ENCODE data around the gene CST3.

DNA sequence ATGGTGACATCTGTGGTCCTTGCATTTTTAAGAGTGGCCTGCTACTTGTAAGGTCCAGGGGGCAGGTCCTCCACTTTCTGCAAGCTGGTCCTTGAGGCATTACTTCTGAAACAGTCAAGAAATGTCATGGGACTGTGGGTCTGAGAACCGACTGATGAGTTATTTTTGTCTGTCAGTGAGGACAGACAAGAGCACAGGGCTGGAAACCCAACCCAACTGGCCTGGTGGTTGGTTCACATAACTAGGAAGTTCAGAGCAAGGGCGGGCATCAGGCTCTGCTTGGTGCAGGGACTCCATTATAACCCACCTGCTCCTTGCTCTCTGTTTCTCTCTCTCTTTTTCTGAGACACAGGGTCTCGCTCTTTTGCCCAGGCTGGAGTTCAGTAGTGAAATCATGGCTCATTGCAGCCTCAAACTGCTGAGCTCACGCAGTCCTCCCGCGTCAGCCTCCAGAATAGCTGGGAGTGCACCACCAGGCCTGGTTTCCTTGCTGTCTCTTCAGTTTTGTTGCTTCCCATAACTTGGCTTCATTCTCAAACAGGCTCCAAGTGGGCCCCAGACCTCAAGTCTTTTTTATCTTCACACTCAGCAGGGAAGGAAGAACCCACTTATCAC, 9.2 kb downstream of the CST3 start:
- no peak for TF ChIP-seq KLF8 (tag by site-specific recombination; IDR thresholded peaks at IDR 0.05)
- TF ChIP-seq ZNF175 (tag by site-specific recombination; IDR thresholded peaks at IDR 0.05), result no peak
- no peak for TF ChIP-seq ZNF501 (tag by site-specific recombination; IDR thresholded peaks at IDR 0.05)
- TF ChIP-seq, protein P1, sequence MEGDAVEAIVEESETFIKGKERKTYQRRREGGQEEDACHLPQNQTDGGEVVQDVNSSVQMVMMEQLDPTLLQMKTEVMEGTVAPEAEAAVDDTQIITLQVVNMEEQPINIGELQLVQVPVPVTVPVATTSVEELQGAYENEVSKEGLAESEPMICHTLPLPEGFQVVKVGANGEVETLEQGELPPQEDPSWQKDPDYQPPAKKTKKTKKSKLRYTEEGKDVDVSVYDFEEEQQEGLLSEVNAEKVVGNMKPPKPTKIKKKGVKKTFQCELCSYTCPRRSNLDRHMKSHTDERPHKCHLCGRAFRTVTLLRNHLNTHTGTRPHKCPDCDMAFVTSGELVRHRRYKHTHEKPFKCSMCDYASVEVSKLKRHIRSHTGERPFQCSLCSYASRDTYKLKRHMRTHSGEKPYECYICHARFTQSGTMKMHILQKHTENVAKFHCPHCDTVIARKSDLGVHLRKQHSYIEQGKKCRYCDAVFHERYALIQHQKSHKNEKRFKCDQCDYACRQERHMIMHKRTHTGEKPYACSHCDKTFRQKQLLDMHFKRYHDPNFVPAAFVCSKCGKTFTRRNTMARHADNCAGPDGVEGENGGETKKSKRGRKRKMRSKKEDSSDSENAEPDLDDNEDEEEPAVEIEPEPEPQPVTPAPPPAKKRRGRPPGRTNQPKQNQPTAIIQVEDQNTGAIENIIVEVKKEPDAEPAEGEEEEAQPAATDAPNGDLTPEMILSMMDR (tag by site-specific recombination; IDR thresholded peaks at IDR 0.05), result no peak
- no peak for TF ChIP-seq ZNF76 (tag by site-specific recombination; IDR thresholded peaks at IDR 0.05; ENCODE audit: borderline replicate concordance, low read depth)
- no peak for TF ChIP-seq ZNF121 (tag by site-specific recombination; IDR thresholded peaks at IDR 0.05)
- TF ChIP-seq, protein P2, sequence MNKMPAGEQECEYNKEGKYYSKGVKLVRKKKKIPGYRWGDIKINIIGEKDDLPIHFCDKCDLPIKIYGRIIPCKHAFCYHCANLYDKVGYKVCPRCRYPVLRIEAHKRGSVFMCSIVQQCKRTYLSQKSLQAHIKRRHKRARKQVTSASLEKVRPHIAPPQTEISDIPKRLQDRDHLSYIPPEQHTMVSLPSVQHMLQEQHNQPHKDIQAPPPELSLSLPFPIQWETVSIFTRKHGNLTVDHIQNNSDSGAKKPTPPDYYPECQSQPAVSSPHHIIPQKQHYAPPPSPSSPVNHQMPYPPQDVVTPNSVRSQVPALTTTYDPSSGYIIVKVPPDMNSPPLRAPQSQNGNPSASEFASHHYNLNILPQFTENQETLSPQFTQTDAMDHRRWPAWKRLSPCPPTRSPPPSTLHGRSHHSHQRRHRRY (tag by site-specific recombination; IDR thresholded peaks at IDR 0.05), result no peak
- no peak for TF ChIP-seq ZBTB7A (tag by site-specific recombination; IDR thresholded peaks at IDR 0.05; ENCODE audit: low read depth)
- TF ChIP-seq, protein P3, sequence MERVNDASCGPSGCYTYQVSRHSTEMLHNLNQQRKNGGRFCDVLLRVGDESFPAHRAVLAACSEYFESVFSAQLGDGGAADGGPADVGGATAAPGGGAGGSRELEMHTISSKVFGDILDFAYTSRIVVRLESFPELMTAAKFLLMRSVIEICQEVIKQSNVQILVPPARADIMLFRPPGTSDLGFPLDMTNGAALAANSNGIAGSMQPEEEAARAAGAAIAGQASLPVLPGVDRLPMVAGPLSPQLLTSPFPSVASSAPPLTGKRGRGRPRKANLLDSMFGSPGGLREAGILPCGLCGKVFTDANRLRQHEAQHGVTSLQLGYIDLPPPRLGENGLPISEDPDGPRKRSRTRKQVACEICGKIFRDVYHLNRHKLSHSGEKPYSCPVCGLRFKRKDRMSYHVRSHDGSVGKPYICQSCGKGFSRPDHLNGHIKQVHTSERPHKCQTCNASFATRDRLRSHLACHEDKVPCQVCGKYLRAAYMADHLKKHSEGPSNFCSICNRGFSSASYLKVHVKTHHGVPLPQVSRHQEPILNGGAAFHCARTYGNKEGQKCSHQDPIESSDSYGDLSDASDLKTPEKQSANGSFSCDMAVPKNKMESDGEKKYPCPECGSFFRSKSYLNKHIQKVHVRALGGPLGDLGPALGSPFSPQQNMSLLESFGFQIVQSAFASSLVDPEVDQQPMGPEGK (tag by site-specific recombination; IDR thresholded peaks at IDR 0.05), result no peak
- no peak for TF ChIP-seq SALL2 (tag by site-specific recombination; IDR thresholded peaks at IDR 0.05; ENCODE audit: borderline replicate concordance)
- no peak for TF ChIP-seq ZNF433 (tag by site-specific recombination; IDR thresholded peaks at IDR 0.05; ENCODE audit: low read depth)
- no peak for TF ChIP-seq RBAK (tag by site-specific recombination; IDR thresholded peaks at IDR 0.05)
- no peak for TF ChIP-seq ZNF10 (tag by site-specific recombination; IDR thresholded peaks at IDR 0.05)
